Stimulated activated CD4-positive, alpha-beta T cell treated with anti-CD3 and anti-CD28 coated beads, Interleukin-2, amount 100 ng/mL, for 4 hours (primary cell): ENCODE results near the gene TMPRSS12.
"Not testable (repeated sequence)": the region's sequence is repeated elsewhere in the genome, so short reads cannot be mapped to it uniquely, and the experiment has no call there.

Experiments
- DNase-seq: peaks from one replicate; pipeline ENCODE4 v3.0.0-alpha.2; 2020; ENCODE audit warnings: low read depth

TMPRSS12 gene

DNA sequence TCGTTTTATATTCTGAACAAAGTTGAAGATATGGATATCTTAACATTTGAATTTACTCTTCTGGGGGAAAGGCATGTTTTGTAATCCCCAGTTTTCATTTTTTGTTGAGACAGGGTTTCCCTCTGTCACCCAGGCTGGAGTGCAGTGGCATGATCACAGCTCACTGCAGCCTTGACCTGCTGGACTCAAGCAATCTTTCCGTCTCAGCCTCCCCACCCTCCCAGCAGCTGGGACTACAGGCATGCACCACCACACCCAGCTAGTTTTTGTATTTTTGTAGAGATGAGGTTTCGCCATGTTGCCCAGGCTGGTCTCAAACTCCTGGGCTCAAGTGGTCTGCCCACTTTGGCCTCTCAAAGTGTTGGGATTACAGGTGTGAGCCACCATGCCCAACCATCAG is 84.2 kb downstream of the TMPRSS12 start:
- DNase-seq: not testable (repeated sequence)

DNA sequence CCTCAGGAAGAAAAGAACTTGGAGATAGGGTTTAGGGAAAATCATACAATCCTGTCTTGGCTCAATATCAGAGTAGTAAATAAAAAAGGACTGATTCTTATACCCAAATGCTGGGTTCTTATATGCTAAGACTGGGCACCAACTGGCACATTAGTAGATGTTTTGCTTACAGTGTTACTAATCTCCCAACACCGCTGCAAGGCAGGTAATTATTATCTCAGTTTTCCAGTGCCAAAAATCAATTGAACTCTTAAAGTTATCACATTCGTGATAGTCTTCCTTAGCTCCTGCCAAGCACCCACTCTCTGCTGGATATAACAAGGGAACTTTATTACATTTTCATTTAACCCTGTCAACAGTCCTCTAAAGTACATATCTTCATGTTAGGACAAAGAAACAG is 84.6 kb downstream of the TMPRSS12 start:
- DNase-seq: no peak

DNA sequence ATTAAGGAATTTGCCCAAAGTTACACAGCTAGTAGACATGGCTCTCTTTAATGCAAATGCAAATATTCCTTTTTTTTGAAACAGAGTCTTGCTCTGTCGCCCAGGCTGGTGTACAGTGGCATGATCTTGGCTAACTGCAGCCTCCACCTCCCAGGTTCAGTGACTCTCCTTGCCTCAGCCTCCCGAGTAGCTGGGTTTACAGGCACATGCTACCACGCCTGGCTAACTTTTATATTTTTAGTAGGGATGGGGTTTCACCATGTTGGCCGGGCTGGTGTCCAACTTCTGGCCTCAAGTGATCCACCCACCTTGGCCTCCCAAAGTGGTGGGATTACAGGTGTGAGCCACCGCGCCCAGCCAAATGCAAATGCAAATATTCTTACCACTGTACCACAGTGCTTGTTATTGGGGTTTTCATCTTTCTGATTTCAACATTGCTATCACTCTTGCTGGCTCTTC is 85.1 kb downstream of the TMPRSS12 start:
- DNase-seq: no peak

DNA sequence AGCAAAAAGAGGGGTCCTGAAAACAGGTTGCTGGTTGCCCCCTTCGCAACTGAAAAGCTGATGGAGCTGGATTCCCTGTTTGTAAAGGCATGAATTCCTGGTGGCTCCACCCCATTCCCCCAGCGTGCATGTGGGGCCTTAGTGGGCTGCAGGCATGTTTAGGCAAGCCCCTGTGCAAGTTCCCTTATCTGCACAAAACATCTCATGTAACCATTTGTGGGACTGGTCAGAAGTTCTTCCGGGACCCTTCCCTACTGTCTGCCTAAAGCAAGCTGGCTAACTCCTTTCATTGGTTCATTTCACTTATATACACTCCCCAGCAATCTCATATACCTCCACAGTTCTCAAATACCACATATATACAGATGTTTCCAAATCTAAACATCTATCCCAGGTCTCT is 85.7 kb downstream of the TMPRSS12 start:
- no peak for DNase-seq

DNA sequence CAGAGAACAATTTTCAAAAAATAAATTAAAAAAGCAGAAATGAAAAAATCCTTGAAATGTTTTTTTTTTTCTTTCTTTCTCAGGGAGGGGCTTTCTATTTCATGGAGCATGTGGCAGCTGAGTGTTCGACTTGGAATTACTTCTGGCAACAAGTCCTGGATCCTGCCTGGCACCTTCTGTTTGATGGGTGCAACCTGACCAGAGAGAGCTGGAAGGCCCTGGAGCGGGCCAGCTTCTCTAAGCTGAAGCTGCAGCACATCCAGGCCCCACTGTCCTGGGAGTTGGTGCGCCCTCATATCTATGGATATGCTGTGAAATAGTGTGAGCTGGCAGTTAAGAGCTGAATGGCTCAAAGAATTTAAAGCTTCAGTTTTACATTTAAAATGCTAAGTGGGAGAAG is 87.1 kb downstream of the TMPRSS12 start:
- DNase-seq: no peak

DNA sequence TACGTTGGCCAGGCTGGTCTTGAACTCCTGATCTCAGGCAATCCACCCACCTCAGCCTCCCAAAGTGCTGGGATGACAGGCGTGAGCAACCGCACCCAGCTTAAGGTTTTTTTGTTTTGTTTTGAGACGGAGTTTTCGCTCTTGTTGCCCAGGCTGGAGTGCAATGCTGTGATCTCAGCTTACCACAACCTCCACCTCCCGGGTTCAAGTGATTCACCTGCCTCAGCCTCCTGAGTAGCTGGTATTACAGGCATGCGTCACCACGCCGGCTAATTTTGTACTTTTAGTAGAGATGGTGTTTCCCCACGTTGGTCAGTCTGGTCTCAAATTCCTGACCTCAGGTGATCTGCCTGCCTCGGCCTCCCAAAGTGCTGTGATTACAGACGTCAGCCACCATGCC is 87.8 kb downstream of the TMPRSS12 start:
- not testable (repeated sequence) for DNase-seq

DNA sequence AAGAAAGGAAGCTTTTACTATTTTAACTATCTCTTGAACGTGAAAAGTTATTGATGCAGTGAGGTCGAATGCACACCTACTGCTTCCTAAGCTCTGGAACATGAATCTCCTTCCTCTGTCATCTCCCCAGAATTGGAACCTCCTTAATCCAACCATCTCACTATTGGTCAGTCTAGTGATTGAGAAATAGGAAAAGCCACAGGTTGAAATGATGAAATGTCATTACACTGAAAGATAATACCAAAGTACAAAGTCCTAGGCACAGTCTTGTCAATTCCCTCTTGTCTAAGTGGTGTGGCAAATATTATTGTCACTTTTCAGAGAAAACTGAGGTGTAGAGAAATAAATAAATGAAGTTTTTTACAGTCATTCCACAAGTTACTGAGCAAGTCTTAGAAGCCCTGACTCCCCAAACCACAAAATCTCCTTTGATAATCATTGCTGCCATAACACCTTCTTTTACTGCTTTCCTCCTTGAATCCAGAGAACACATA is 90.1 kb downstream of the TMPRSS12 start:
- no peak for DNase-seq

DNA sequence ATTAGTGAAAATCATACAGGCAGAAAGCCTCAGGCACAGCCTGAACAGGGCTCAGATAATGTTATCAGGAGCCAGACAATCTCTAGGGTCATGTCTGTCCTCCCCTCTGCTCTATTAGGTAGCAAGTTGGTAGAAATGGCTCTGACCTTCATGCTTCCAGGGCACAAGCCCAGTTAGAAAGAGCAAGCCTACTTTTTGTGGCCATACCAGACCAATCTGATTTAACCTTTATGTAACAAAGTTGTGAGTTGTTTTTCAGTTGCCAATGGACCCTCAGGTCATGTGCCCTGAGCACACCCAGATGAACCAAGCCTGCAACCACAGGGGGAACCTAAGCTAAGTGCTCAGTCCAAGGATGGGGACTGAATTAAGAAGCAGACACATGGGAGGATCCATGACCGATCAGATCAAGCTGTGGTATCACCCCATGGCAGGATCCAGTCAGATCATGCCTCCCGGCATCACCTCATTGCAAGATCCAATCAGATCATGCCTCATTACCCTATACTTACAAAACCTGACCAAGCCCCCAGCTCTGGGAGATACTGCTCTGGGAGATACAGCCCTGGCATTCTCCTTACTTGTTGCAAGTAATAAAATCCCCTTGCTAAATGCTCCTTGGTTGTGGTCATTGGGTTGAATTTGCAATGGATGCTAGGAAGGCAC is 90.9 kb downstream of the TMPRSS12 start:
- no peak for DNase-seq

DNA sequence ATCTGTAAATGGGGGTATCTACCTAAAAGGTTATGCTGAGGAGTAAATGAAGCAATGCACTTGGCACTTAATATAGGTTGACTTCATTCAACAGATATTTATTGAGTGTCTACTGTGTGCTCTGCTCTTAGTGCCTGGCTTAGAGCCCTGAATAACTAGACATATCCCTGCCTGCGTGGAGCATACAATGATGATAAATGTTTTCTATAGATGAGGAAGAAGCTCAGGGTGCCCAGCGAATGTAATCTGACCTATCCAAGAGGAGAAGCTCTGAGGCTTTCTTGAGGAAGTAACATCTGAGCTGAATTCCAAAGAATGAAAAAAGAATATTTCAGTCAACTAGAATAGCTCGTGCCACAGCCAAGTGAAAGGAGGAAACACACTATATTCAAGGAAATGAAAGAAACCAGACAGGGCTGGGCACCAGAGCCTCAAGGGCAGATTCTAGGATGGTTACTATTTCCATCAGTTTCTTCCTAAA is 91.7 kb downstream of the TMPRSS12 start:
- DNase-seq: no peak

DNA sequence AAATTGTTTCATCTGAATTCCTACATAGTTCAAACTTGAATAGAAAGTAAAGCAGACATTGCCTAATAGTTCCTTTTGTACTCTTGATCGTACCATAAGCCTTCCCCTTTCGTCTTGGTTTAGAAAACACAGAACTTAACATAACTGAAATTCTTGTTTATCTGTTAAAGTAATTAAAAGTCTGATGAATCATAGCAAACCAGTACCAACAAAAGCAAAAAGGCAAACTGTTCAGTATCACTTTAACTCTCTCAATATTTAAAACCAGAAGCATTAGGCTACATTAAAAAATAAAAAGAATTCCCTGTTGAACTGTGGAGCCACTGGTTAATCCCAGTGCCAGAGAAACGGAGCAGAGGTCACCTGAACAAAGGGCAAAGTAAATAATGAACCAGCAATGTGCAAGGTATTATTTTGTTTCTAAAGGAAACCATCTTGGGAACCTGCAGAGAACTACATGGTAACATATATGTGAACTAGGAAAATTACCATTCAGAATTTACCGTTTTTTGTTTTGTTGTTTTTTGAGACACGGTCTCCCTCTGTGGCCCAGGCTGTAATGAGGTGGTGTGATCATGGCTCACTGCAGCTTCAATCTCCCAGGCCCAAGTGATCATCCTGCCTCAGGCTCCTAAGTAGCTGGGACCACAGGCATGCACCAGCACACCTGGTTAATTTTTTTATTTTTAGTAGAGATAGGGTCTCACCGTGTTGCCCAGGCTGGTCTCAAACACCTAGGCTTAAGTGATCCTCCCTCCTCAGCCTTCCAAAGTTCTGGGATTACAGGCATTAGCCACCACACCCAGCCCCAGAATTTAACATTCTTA is 92.5 kb downstream of the TMPRSS12 start:
- DNase-seq: no peak

DNA sequence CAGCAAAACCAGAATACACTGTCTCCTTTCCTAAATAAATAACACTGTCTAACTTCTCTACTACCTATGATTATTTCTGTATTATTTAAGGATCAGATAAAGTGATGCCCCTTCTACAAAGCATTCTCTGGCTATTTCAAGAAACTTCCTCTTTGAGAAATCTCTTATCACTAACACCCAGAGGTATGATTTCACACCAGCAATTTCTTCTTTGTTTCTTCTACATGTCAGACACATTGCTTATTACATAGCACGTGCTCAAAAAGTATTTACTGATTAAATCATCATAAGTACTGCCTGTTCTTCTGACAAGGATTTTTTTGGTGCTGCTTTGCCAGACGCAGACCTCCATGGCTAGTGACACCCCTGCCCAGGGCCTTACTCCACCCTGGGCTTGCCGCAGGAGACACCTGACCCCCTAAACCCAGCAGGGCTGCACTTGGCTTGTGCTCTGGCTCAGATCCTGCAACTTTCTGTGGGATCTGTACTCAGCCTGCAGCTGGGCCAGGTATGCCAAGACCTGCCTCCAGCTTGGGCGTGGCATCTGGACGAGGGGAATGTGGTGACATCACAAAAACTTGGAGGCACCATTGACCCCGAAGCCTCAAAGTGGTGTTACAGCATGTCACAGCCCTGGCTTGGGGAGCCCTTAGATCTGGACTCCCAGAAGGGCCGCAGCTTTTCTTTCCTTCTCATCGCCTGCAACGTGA is 94.2 kb downstream of the TMPRSS12 start:
- DNase-seq: no peak
